Breast epithelium (tissue), 3 donors: ENCODE measurements around the gene AMBP.

Experiments used
- POLR2A ChIP-seq: fragments of 450-650 bp; IDR thresholded peaks from one replicate; pipeline ENCODE4 v1.6.1; 2016; ENCODE audit warnings: antibody characterized with exemption, mild to moderate bottlenecking, moderate library complexity
- POLR2AphosphoS5 ChIP-seq, 3 donors: sonication (generic); formaldehyde crosslinking; IDR thresholded peaks; one replicate each; pipeline ENCODE4 v1.6.1; 2017; ENCODE audit warnings: antibody characterized with exemption in 3 of 3
- TF ChIP-seq, protein P1 (sequence below), 3 donors: fragments of 450-650 bp; IDR thresholded peaks; one replicate each; pipeline ENCODE4 v1.5.1; 2016 to 2017; ENCODE audit warnings: antibody characterized with exemption in 3 of 3, mild to moderate bottlenecking in 3 of 3, moderate library complexity in 3 of 3

DNA sequence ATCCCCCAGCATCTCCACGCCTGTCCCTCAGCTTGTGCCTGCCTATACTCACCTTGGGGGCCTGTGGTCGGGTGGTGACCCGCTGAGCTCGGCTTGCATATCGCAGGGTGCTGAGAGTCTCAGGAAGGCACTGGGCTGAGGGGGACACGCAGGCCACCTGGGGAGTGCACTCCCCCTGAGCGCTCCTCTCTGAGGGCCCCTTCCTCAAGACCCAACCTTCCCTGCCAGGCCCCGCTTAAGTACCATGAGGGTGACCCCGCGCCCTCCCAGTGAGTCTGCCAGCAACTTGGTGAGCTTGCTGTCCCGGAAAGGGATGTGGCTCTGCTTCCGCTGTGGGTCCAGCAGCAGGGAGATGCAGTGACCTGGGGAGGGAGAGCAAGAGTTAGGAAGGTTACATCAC is 16.9 kb upstream of the AMBP start:
- TF ChIP-seq, protein P1, sequence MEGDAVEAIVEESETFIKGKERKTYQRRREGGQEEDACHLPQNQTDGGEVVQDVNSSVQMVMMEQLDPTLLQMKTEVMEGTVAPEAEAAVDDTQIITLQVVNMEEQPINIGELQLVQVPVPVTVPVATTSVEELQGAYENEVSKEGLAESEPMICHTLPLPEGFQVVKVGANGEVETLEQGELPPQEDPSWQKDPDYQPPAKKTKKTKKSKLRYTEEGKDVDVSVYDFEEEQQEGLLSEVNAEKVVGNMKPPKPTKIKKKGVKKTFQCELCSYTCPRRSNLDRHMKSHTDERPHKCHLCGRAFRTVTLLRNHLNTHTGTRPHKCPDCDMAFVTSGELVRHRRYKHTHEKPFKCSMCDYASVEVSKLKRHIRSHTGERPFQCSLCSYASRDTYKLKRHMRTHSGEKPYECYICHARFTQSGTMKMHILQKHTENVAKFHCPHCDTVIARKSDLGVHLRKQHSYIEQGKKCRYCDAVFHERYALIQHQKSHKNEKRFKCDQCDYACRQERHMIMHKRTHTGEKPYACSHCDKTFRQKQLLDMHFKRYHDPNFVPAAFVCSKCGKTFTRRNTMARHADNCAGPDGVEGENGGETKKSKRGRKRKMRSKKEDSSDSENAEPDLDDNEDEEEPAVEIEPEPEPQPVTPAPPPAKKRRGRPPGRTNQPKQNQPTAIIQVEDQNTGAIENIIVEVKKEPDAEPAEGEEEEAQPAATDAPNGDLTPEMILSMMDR (IDR thresholded peaks at IDR 0.05) = no peak
- no peak for TF ChIP-seq POLR2AphosphoS5 (IDR thresholded peaks at IDR 0.05)
- TF ChIP-seq POLR2A = no peak
